ENCODE measurements around the gene IGLL5. TPM values are rescaled to one million over a fixed set of nuclear protein-coding genes. Genes with fewer than 3 reads are reported as not detected.

Gene IGLL5
- total RNA-seq, 1 donor from 2014 or later: not detected

DNA sequence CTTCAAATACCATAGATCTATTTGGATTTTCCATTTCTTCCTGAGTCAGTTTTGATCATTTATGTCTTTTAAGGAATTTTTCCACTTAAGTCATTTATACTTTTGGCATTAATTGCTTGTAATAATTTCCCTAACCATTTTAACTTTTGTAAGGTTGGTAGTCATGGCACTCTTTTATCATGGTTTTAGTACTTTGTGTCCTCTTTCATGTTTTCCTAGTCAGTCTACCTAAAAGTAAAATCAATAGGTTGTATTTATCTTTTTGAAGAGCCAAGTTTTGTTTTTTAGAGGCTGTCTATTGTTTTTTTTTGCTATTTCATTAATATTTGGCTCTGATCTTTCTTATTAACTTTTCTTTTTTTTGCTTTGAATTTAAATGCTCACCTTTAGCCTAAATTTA lies 45.5 kb upstream of the IGLL5 start:
- DNase-seq (ENCODE audit: low spot score in 2 of 2, unreplicated experiment in 2 of 2): no peak
- H3K27me3 Mint-ChIP-seq (ENCODE audit: low read depth): peaks cover 84% of the 10 kb centered on the region
- H3K4me1 Mint-ChIP-seq: no peaks in the 10 kb centered on the region
- H3K9me3 Mint-ChIP-seq: peaks cover 9% of the 10 kb centered on the region
- H3K36me3 Mint-ChIP-seq: no peaks in the 10 kb centered on the region
- H3K4me3 Mint-ChIP-seq: no peak overlapping the region
- TF ChIP-seq, protein P1, sequence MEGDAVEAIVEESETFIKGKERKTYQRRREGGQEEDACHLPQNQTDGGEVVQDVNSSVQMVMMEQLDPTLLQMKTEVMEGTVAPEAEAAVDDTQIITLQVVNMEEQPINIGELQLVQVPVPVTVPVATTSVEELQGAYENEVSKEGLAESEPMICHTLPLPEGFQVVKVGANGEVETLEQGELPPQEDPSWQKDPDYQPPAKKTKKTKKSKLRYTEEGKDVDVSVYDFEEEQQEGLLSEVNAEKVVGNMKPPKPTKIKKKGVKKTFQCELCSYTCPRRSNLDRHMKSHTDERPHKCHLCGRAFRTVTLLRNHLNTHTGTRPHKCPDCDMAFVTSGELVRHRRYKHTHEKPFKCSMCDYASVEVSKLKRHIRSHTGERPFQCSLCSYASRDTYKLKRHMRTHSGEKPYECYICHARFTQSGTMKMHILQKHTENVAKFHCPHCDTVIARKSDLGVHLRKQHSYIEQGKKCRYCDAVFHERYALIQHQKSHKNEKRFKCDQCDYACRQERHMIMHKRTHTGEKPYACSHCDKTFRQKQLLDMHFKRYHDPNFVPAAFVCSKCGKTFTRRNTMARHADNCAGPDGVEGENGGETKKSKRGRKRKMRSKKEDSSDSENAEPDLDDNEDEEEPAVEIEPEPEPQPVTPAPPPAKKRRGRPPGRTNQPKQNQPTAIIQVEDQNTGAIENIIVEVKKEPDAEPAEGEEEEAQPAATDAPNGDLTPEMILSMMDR (IDR thresholded peaks at IDR 0.05; ENCODE audit: unreplicated experiment): no peak
- H3K27ac Mint-ChIP-seq: no peak overlapping the region

DNA sequence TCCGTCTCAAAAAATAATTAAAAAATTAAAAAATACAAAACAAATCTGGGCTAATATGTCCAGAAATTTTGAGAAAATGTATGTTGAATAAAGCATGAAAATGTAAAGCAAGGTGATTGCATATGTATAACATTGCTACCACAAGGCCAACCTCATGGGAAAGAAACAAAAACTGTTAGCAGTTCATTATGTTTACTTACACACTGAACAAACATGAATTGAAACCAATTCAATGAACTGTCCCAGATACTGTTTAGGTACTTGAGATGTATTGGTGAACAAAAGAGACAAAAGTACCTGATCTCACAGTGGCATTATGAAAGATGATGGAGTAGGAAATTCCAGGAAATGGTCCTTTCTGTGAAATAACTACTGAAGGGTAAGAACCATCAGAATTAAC lies 43.8 kb upstream of the IGLL5 start:
- Mint-ChIP-seq H3K27ac (no peak overlapping the region), H3K36me3 (no peaks in the 10 kb centered on the region), H3K4me1 (no peaks in the 10 kb centered on the region), H3K9me3 (peaks cover 9% of the 10 kb centered on the region), H3K4me3 (no peak overlapping the region), H3K27me3 (ENCODE audit: low read depth) (peaks cover 87% of the 10 kb centered on the region)
- TF ChIP-seq, protein P1 (IDR thresholded peaks at IDR 0.05; ENCODE audit: unreplicated experiment): no peak
- no peak for DNase-seq (ENCODE audit: low spot score in 2 of 2, unreplicated experiment in 2 of 2)

DNA sequence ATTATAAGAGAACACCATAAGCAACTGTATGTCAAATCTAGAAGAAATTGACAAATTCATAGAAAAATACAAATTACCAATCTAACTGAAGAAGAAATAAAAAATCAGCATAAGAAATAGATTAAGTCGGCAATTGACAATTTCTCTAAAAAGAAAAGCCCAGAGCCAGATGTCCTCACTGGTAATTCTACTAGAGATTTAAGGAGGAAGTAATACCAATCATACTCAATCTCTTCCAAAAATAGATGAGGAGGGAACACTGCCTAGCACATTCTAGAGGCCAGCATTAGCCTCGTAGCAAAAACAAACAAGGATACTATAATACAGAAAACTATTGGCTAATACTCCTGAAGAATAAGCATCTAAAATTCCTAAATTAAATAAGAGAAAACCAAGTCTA lies 40.4 kb upstream of the IGLL5 start:
- H3K4me3 Mint-ChIP-seq: no peak overlapping the region
- no peak overlapping the region for H3K27ac Mint-ChIP-seq
- peaks cover 79% of the 10 kb centered on the region for H3K27me3 Mint-ChIP-seq (ENCODE audit: low read depth)
- no peak for DNase-seq (ENCODE audit: low spot score in 2 of 2, unreplicated experiment in 2 of 2)
- peaks cover 6% of the 10 kb centered on the region for H3K9me3 Mint-ChIP-seq
- H3K4me1 Mint-ChIP-seq: no peaks in the 10 kb centered on the region
- no peaks in the 10 kb centered on the region for H3K36me3 Mint-ChIP-seq
- TF ChIP-seq, protein P1 (IDR thresholded peaks at IDR 0.05; ENCODE audit: unreplicated experiment): no peak

DNA sequence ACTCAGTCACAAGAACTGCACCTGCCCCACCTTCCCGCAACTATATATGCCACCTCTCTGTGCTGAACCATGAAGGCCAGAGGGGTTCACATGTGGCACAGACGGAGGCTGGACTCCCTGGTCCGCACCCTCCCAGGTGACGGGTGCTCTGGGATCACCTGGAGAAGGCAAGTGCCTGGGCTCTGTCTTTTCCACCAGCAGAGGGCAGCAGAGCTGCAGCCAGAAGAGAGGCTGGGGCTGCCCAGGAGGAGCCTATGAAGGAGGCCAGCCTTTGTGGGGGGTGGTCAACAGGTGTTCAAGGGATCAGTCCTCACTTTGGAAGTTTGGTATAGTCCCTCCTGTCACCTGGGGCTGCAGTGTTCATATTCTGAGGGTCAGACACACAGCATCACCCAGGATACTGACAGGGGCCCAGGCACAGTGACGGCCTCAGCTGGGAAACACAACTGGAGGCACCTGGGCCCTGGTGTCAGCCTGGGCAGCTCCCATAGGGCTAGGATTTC lies 39.2 kb upstream of the IGLL5 start:
- Mint-ChIP-seq H3K36me3 (no peaks in the 10 kb centered on the region), H3K27me3 (ENCODE audit: low read depth) (peaks cover 82% of the 10 kb centered on the region)

DNA sequence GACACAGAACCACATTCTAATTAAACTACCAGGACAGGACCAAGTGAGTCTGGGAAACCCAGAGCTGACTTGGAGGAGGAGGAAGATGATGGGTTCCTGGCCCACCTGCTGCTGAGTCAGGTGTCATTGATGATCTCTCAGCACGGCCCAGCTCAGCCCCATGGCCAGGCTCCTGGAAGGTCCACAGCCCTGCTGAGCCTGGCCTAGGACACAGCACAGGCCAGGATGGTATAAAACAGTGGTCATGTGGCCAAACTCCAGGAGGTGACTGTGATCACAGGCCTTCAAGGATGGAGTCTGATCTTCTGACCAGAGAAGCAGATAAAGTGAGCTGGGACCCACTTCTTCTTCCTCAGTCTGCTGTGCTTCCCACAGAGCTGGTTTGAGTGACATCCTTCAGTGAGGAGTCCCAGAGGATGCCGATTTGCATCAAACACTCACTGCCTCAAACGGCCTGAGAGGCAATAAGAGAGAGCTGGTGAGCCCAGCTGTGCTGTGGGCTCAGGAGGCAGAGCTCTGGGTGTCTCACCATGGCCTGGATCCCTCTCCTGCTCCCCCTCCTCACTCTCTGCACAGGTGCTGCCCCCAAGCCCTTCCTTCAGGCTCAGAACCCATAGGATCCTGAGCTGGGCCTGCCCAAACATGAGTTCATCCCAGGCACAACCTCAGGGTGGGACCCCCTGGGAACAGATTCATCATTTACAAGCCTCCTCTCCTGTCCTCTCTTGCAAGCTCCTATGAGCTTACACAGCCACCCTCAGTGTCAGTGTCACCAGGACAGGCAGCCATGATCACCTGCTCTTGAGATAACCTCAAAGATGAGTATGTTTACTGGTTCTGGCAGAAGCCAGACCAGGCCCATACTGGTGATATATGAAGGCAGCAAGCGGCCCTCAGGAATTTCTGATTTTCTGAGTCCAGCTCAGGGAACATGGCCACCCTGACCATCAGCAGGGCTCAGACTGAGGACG lies 37.7 kb upstream of the IGLL5 start:
- H3K27ac Mint-ChIP-seq: no peak overlapping the region
- TF ChIP-seq, protein P1 (IDR thresholded peaks at IDR 0.05; ENCODE audit: unreplicated experiment): no peak
- no peaks in the 10 kb centered on the region for H3K4me1 Mint-ChIP-seq
- peaks cover 83% of the 10 kb centered on the region for H3K27me3 Mint-ChIP-seq (ENCODE audit: low read depth)
- no peak for DNase-seq (ENCODE audit: low spot score in 2 of 2, unreplicated experiment in 2 of 2)
- no peaks in the 10 kb centered on the region for H3K36me3 Mint-ChIP-seq
- H3K9me3 Mint-ChIP-seq: peaks cover 3% of the 10 kb centered on the region
- H3K4me3 Mint-ChIP-seq: no peak overlapping the region

More for the DNA sequence above, 39.2 kb upstream of the IGLL5 start:
- H3K4me3 Mint-ChIP-seq: no peak overlapping the region
- H3K27ac Mint-ChIP-seq: no peak overlapping the region
- H3K9me3 Mint-ChIP-seq: peaks cover 3% of the 10 kb centered on the region
- DNase-seq (ENCODE audit: low spot score in 2 of 2, unreplicated experiment in 2 of 2): peak; percentile 48 to 75
- H3K4me1 Mint-ChIP-seq: no peaks in the 10 kb centered on the region
- TF ChIP-seq, protein P1 (IDR thresholded peaks at IDR 0.05; ENCODE audit: unreplicated experiment): peak; percentile 73

All from mesothelial cell of epicardium (in vitro differentiated cells).